GM19193 (cell line): ENCODE measurements around the gene EFCAB11.

ENCODE experiments used
- POLR2A ChIP-seq: IDR thresholded peaks from 4 replicates; pipeline ENCODE4 v1.6.1; 2011; ENCODE audit not compliant: insufficient read depth, insufficient read length; ENCODE audit errors: extremely low read depth

The EFCAB11 gene

GRCh38 chr14:89862856-89863255 is 91.7 kb downstream of the EFCAB11 start:
- TF ChIP-seq POLR2A: no peak

GRCh38 chr14:89861630-89862029 is 92.9 kb downstream of the EFCAB11 start:
- TF ChIP-seq POLR2A: no peak

- TF ChIP-seq POLR2A: no peak
These were observed 96.4 kb downstream of the EFCAB11 start for GRCh38 chr14:89858089-89858488.

- no peak for TF ChIP-seq POLR2A
These were observed 97.6 kb downstream of the EFCAB11 start for GRCh38 chr14:89856871-89857345.

GRCh38 chr14:89855961-89856656 is 98.4 kb downstream of the EFCAB11 start:
- no peak for TF ChIP-seq POLR2A

- TF ChIP-seq POLR2A: no peak
These were observed 100.4 kb downstream of the EFCAB11 start for GRCh38 chr14:89853936-89854693.

GRCh38 chr14:89851106-89851505 is 103.4 kb downstream of the EFCAB11 start:
- TF ChIP-seq POLR2A: no peak

- no peak for TF ChIP-seq POLR2A
These were observed 104.6 kb downstream of the EFCAB11 start for GRCh38 chr14:89849931-89850330.

GRCh38 chr14:89848165-89848564 is 106.4 kb downstream of the EFCAB11 start:
- TF ChIP-seq POLR2A: no peak

- TF ChIP-seq POLR2A: no peak
These were observed 109.2 kb downstream of the EFCAB11 start for GRCh38 chr14:89845346-89845745.

- TF ChIP-seq POLR2A: no peak
These were observed 110.0 kb downstream of the EFCAB11 start for GRCh38 chr14:89844508-89844907.

GRCh38 chr14:89842837-89843236 is 111.7 kb downstream of the EFCAB11 start:
- no peak for TF ChIP-seq POLR2A

- no peak for TF ChIP-seq POLR2A
These were observed 112.7 kb downstream of the EFCAB11 start for GRCh38 chr14:89841851-89842250.

- no peak for TF ChIP-seq POLR2A
These were observed 117.6 kb downstream of the EFCAB11 start for GRCh38 chr14:89836830-89837469.

- TF ChIP-seq POLR2A: no peak
These were observed 120.9 kb downstream of the EFCAB11 start for GRCh38 chr14:89833661-89834060.

GRCh38 chr14:89833120-89833532 is 121.4 kb downstream of the EFCAB11 start:
- TF ChIP-seq POLR2A: no peak

GRCh38 chr14:89828471-89829165 is 125.9 kb downstream of the EFCAB11 start:
- no peak for TF ChIP-seq POLR2A
